GM12864 (cell line): ENCODE results near the gene SKAP1.
"Not testable (repeated sequence)": the region's sequence is repeated elsewhere in the genome, so short reads cannot be mapped to it uniquely, and the experiment has no call there.

Source experiments
- DNase-seq: peaks from one replicate; pipeline ENCODE4 v3.0.0-alpha.2; 2011; ENCODE audit warnings: low read depth
- H3K4me3 ChIP-seq: 2 replicates; pipeline ENCODE4 v1.5.1; 2011; ENCODE audit warnings: mild to moderate bottlenecking, low read depth, low read length, control low read depth
- TF ChIP-seq, protein P1 (sequence below): IDR thresholded peaks from 2 replicates; pipeline ENCODE4 v1.5.1; 2011; ENCODE audit warnings: low read depth, mild to moderate bottlenecking, moderate library complexity, low read length, control low read depth, inconsistent platforms; ENCODE audit errors: missing control alignments

The SKAP1 gene

DNA sequence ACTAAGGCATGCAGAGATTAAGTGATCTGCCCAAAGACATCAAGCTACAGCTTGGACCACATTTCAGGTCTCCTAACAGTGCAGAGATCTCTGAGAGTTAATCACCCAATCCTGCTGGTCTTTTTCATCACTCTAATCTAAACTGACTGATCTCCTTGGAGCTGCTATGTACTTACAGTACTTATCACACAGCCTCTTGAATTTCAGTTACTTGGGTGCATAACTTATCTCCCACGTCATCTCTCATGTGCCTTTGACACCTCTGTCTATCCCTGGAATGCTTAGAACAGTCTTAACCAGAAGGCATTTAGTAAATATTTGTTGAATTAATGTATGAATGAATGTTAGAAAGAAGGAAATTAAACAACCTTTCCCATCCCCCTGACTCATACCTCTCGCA is 183.4 kb downstream of the SKAP1 start:
- H3K4me3 ChIP-seq: no peak overlapping the region
- no peak for DNase-seq
- TF ChIP-seq, protein P1, sequence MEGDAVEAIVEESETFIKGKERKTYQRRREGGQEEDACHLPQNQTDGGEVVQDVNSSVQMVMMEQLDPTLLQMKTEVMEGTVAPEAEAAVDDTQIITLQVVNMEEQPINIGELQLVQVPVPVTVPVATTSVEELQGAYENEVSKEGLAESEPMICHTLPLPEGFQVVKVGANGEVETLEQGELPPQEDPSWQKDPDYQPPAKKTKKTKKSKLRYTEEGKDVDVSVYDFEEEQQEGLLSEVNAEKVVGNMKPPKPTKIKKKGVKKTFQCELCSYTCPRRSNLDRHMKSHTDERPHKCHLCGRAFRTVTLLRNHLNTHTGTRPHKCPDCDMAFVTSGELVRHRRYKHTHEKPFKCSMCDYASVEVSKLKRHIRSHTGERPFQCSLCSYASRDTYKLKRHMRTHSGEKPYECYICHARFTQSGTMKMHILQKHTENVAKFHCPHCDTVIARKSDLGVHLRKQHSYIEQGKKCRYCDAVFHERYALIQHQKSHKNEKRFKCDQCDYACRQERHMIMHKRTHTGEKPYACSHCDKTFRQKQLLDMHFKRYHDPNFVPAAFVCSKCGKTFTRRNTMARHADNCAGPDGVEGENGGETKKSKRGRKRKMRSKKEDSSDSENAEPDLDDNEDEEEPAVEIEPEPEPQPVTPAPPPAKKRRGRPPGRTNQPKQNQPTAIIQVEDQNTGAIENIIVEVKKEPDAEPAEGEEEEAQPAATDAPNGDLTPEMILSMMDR: no peak

DNA sequence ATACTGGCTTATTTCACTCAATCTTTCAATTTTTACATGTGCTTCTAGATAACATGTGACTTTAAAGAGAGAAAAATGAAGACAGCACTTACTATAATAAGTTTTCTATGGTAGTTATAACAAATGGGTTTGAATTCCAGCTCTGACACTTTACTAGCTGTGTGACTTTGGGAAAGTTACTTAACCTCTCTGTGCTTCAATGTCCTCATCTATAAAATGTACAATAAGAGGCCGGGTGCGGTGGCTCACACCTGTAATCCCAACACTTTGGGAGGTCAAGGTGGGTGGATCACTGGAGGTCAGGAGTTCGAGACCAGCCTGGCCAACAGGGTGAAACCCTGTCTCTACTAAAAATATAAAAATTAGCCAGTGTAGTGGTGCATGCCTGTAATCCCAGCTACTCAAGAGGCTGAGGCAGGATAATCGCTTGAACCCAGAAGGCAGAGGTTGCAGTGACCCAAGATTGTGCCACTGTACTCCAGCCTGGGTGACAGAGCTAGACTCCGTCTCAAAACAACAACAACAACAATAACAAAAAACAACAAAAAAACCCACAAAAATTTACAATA is 184.5 kb downstream of the SKAP1 start:
- DNase-seq, H3K4me3 ChIP-seq: not testable (repeated sequence)

DNA sequence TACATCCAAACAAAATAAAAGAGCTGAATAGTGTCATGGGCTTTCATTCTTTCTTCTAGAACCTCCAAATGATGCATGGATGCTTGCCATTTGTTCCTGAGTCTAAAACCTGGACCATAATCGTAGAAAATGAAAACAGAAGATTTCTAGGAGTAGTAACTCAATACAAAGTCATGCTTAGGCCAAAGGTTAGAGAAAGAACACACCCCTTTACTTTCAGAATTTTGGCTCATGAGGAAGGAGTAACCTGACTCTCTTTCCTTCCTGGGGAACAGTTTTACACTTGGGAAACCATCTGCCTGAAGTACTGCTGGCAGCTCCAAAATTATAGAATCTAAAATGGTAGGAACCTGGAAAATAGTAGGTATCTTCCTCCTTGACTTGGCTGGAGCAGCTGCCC is 185.2 kb downstream of the SKAP1 start:
- TF ChIP-seq, protein P1: no peak
- no peak for DNase-seq
- no peak overlapping the region for H3K4me3 ChIP-seq

DNA sequence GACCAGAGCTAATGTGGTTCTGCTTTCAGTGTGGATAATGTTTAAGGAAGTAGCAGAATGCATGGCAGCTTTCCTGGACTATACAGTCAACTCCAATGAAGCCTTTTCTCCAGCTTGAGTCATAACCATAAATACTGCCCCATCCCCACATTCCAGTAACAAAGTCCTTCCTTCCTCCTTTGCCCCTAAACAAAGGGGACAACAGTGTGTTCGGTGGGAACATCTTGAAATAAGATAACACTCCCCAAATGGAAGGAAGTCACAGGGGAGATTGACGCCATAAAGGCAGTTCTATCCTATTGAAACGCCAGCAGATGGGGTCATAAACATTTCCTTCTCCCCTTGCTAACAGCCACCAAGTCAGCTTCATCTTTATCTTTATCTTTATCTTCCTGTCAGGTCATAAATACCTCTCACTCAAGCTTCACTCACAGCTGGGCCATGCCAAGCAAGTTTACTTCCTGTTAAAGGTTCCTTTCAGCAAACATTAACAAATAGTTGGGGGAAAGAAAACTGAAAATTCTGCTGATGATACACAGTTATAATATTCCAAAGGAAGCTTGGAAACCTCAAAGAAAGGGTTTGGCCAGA is 185.8 kb downstream of the SKAP1 start:
- H3K4me3 ChIP-seq: no peak overlapping the region
- DNase-seq: no peak
- TF ChIP-seq, protein P1: no peak

DNA sequence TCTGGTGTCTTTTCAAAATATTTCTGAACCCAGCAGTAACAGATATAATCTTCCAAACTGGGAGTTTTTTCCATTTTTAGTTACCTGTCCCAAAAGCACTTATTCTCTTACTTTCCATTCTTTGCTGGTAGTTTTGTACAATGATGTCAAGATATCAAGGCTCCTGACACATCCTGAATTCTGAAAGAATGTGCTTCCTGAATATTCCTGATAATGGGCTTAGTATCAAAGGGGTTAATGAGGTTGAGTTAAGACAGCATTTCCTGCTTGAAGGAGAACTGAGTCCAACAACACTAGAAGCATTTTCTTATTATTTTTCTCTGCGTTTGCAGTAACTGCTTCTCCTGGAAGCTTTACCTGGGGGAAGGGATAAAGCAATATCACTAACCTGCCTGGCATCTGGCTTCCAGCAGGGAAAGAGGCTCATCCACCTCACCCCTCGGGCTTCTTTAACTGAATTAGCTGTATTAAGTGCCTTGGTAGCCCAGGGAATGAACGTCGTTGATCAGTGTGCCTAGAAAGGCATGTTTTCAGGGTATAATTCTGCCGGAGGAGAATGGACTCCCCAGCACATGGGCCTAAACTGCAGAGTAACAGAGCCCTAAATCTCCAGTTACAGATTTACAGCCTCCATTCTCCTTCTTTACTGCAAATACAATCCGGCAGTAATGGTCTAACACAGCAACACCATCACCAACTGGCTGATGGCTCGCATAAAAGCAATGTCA is 188.1 kb downstream of the SKAP1 start:
- TF ChIP-seq, protein P1: no peak
- H3K4me3 ChIP-seq: no peak overlapping the region
- DNase-seq: no peak

DNA sequence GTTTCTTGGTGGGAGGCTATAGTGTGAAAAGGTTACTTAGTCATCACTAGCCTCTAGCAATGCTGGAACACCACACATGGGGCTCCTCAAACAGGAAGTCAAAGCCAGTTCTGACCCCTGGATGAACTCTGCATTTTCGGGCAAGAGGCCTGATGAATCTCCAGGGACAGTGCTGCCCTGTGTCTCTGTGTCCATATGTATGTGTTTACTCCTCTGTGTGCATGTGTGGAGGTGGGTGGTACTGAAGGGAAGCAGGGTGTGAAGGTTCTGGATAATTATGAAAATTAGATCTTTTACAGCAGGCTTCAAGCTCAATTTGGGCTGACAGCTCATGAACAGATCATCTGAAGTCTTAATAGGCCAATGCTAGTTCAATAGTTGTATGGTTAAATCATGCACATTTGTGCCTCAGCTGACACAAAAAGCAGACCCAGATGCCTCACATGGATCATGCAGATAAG is 188.9 kb downstream of the SKAP1 start:
- TF ChIP-seq, protein P1: no peak
- peak; percentile 55 for DNase-seq
- H3K4me3 ChIP-seq: no peak overlapping the region

DNA sequence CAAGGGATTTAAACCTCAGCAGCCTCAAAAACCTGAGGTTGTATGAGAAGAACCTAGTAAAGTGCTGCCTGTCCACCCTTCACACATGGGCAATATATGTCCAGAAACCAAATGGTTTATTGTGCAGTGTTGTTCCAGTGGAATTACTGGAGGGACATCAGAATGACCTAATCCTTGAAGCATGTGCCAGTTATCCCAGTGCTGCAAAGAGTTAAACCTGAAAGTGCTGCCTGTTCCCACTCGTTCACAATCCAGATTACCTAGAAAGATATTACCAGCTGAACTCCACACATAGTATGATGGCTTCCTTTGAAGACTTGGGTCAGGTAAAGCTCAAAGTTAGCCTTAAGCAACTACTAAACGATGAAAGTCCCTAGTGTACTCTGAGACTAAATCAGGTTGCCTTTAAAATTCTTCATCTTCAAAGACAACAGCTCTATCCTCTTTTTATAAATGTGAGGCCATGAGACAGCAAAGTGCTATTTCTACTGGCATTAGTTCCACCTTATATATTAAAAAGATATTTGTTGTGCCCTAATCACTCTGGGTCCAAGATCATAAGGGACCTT is 189.4 kb downstream of the SKAP1 start:
- no peak overlapping the region for H3K4me3 ChIP-seq
- DNase-seq: no peak
- TF ChIP-seq, protein P1: no peak
